A673 (cell line): ENCODE results near the gene SIGLEC9. TPM values are rescaled to one million over a fixed set of nuclear protein-coding genes. Genes with fewer than 3 reads are reported as not detected.

Source experiments
- BruUV-seq: library from RNA; stranded (reverse); fragments of 400-500 nt; replicated peaks from 2 replicates; lab custom pipeline; 2021; lab: Mats Ljungman, UMichigan
- CTCF ChIA-PET: fragments of 300-600 bp; sonication (Branson Sonifier 250); formaldehyde crosslinking; loops from one replicate; lab custom pipeline; 2022; ENCODE audit warnings: antibody characterized with exemption; lab: Charles Lee
- POLR2A ChIA-PET: fragments of 300-600 bp; sonication (Branson Sonifier 250); formaldehyde crosslinking; loops from one replicate; lab custom pipeline; 2022; ENCODE audit warnings: antibody characterized with exemption; ENCODE audit not compliant: low non-redundant PET; lab: Charles Lee
- DNase-seq: peaks from one replicate; pipeline ENCODE4 v3.0.0-alpha.2; 2015; ENCODE audit warnings: low spot score
- H3K27ac ChIP-seq: fragments of 200-600 bp; sonication (generic); 2 replicates; pipeline ENCODE4 v1.5.1; 2016; ENCODE audit warnings: mixed run types, low read depth, mild to moderate bottlenecking, mixed read lengths, antibody characterized with exemption, low read length; ENCODE audit not compliant: poor library complexity, severe bottlenecking
- H3K27me3 ChIP-seq: fragments of 200-600 bp; sonication (generic); replicated peaks from 2 replicates; pipeline ENCODE4 v1.6.1; 2017; ENCODE audit warnings: mixed run types, low read depth, mild to moderate bottlenecking, mixed read lengths, antibody characterized with exemption, low read length; ENCODE audit not compliant: insufficient read depth, poor library complexity
- H3K36me3 ChIP-seq: fragments of 200-600 bp; sonication (generic); 2 replicates; pipeline ENCODE4 v1.6.1; 2016; ENCODE audit warnings: mixed run types, mild to moderate bottlenecking, mixed read lengths, antibody characterized with exemption, low read length; ENCODE audit not compliant: insufficient read depth, poor library complexity, severe bottlenecking
- H3K4me1 ChIP-seq: fragments of 200-600 bp; sonication (generic); 2 replicates; pipeline ENCODE4 v1.6.1; 2017; ENCODE audit warnings: mixed run types, mild to moderate bottlenecking, mixed read lengths, antibody characterized with exemption, low read length; ENCODE audit not compliant: insufficient read depth, poor library complexity, severe bottlenecking
- H3K4me3 ChIP-seq: fragments of 200-600 bp; sonication (generic); 2 replicates; pipeline ENCODE4 v1.5.1; 2016; ENCODE audit warnings: low read depth, mixed run types, mild to moderate bottlenecking, mixed read lengths, low read length; ENCODE audit not compliant: poor library complexity, severe bottlenecking
- H3K9me3 ChIP-seq: fragments of 200-600 bp; sonication (generic); 2 replicates; pipeline ENCODE4 v1.6.1; 2016; ENCODE audit warnings: mixed run types, low read depth, mild to moderate bottlenecking, mixed read lengths, antibody characterized with exemption, low read length; ENCODE audit not compliant: poor library complexity, severe bottlenecking
- CTCF ChIP-seq: fragments of 300-800, 200-600 bp; sonication (generic); conservative IDR thresholded peaks from 2 replicates; pipeline ENCODE4 v1.5.1; 2017; ENCODE audit warnings: low read depth, mild to moderate bottlenecking, antibody characterized with exemption, low read length, moderate library complexity, mixed read lengths
- EZH2 ChIP-seq: fragments of 200-600 bp; sonication (generic); IDR thresholded peaks from 2 replicates; pipeline ENCODE4 v1.6.1; 2017; ENCODE audit warnings: borderline replicate concordance, low read depth, mild to moderate bottlenecking, mixed read lengths, antibody characterized with exemption, low read length; ENCODE audit not compliant: poor library complexity, severe bottlenecking
- intact Hi-C: fragments of 100-400 bp; cut with micrococcal nuclease; formaldehyde crosslinking; loops from one replicate; pipeline ENCODE4 v1.10.0; 2022; ENCODE audit not compliant: unreplicated experiment
- total RNA-seq: library from RNA; stranded (reverse); gene quantifications from 2 replicates; pipeline ENCODE4 v1.2.3, GENCODE V29; 2021

The SIGLEC9 gene
- total RNA-seq, 1 experiment from 2014 or later, result not detected

- H3K27me3 ChIP-seq, result peaks cover 16% of the 10 kb centered on the region
- TF ChIP-seq CTCF (no peak), EZH2 (no peak)
- no peaks in the 10 kb centered on the region for H3K36me3 ChIP-seq
- no TSS peak for BruUV-seq
- ChIA-PET POLR2A (no interaction called here), CTCF (no interaction called here)
- intact Hi-C loops, result no loop called here
- no peaks in the 10 kb centered on the region for H3K4me1 ChIP-seq
- DNase-seq, result no peak
- H3K9me3 ChIP-seq, result peaks cover 4% of the 10 kb centered on the region
- no peak overlapping the region for H3K4me3 ChIP-seq
- no peak overlapping the region for H3K27ac ChIP-seq
These were observed 46.6 kb upstream of the SIGLEC9 start for GRCh38 chr19:51078104-51078503.

GRCh38 chr19:51078731-51079130 is 46.0 kb upstream of the SIGLEC9 start:
- no TSS peak for BruUV-seq

GRCh38 chr19:51079481-51080110 is 45.1 kb upstream of the SIGLEC9 start:
- CTCF ChIA-PET, result no interaction called here

More at GRCh38 chr19:51078731-51079130, 46.0 kb upstream of the SIGLEC9 start:
- Histone ChIP-seq H3K4me1 (no peaks in the 10 kb centered on the region), H3K36me3 (no peaks in the 10 kb centered on the region), H3K27ac (no peak overlapping the region), H3K27me3 (peaks cover 16% of the 10 kb centered on the region), H3K4me3 (no peak overlapping the region), H3K9me3 (no peaks in the 10 kb centered on the region)
- CTCF ChIA-PET, result no interaction called here
- POLR2A ChIA-PET, result no interaction called here
- no peak for DNase-seq
- intact Hi-C loops, result no loop called here
- TF ChIP-seq CTCF (no peak), EZH2 (no peak)

More at GRCh38 chr19:51079481-51080110, 45.1 kb upstream of the SIGLEC9 start:
- POLR2A ChIA-PET, result no interaction called here
- no peaks in the 10 kb centered on the region for H3K4me1 ChIP-seq
- no peaks in the 10 kb centered on the region for H3K9me3 ChIP-seq
- intact Hi-C loops, result no loop called here
- no peak overlapping the region for H3K27ac ChIP-seq
- no peaks in the 10 kb centered on the region for H3K36me3 ChIP-seq
- peaks cover 16% of the 10 kb centered on the region for H3K27me3 ChIP-seq
- no TSS peak for BruUV-seq
- no peak for TF ChIP-seq EZH2
- no peak for TF ChIP-seq CTCF
- no peak overlapping the region for H3K4me3 ChIP-seq
- no peak for DNase-seq
